ENCODE results near the gene ENTPD6.

ENTPD6 gene

GRCh38 chr20:25250508-25250907 is 55.0 kb downstream of the ENTPD6 start:
- Histone ChIP-seq H3K4me3 (ENCODE audit: low read length) (no peak overlapping the region), H3K36me3 (ENCODE audit: control insufficient read depth, low read length) (no peaks in the 10 kb centered on the region), H4K20me1 (ENCODE audit: control insufficient read depth, insufficient read depth, low read depth, low read length) (peaks cover 12% of the 10 kb centered on the region; the same call in 1 of the 2 replicates), H3K27me3 (ENCODE audit: control insufficient read depth, low read length) (0 out of 2 replicates have a peak, but pooled peaks cover 6% of the 10 kb centered on the region), H3K4me2 (ENCODE audit: low read length) (no peak overlapping the region), H3K4me1 (ENCODE audit: control insufficient read depth, low read length) (peaks cover 32% of the 10 kb centered on the region), H3K9me2 (replicated peaks; ENCODE audit: control insufficient read depth, low read length) (no peaks in the 10 kb centered on the region), H3K79me2 (ENCODE audit: control insufficient read depth, low read length) (peaks cover 59% of the 10 kb centered on the region), H3K9me3 (ENCODE audit: control insufficient read depth, insufficient read depth, low read length) (no peaks in the 10 kb centered on the region), H3F3A (ENCODE audit: control insufficient read depth, insufficient read depth) (0 out of 2 replicates have a peak, but pooled peaks cover 5% of the 10 kb centered on the region), H3K27ac (ENCODE audit: low read depth, low read length) (no peak overlapping the region)
- TF ChIP-seq EZH2phosphoT487 (IDR thresholded peaks at IDR 0.05; ENCODE audit: borderline replicate concordance, low read length) (no peak), CTCF (IDR thresholded peaks at IDR 0.05; ENCODE audit: low read depth, low read length, poor library complexity, severe bottlenecking) (no peak)

DNA sequence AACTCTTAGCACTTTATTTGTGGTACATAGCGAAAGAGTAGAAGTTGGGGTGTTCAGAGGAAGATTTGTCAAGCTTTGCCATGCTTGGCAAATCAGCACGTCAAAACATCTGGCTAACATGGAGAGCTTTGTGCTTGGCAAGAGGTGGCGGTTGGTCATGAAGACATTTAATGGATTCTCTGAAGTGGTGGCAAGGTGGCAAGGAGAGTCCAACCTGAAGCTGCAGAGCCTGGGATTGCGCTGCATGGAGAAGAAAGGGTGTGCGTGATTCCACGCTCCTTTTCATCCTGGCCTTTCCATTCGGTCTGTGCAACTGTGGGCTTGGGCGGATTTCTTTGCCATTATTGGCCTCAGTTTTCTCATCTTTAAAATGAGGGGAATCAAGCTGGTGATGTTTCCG is 55.5 kb downstream of the ENTPD6 start:
- Histone ChIP-seq H3K9me3 (ENCODE audit: control insufficient read depth, insufficient read depth, low read length) (no peaks in the 10 kb centered on the region), H3K79me2 (ENCODE audit: control insufficient read depth, low read length) (peaks cover 61% of the 10 kb centered on the region), H3K27me3 (ENCODE audit: control insufficient read depth, low read length) (0 out of 2 replicates have a peak, but pooled peaks cover 6% of the 10 kb centered on the region), H3F3A (ENCODE audit: control insufficient read depth, insufficient read depth) (0 out of 2 replicates have a peak, but pooled peaks cover 3% of the 10 kb centered on the region), H3K4me3 (ENCODE audit: low read length) (no peak overlapping the region), H3K4me2 (ENCODE audit: low read length) (no peak overlapping the region), H3K36me3 (ENCODE audit: control insufficient read depth, low read length) (no peaks in the 10 kb centered on the region), H3K4me1 (ENCODE audit: control insufficient read depth, low read length) (peaks cover 27% of the 10 kb centered on the region), H3K9me2 (replicated peaks; ENCODE audit: control insufficient read depth, low read length) (no peaks in the 10 kb centered on the region), H4K20me1 (ENCODE audit: control insufficient read depth, insufficient read depth, low read depth, low read length) (peaks cover 12% of the 10 kb centered on the region; the same call in 1 of the 2 replicates), H3K27ac (ENCODE audit: low read depth, low read length) (no peak overlapping the region)
- no peak for TF ChIP-seq CTCF (IDR thresholded peaks at IDR 0.05; ENCODE audit: low read depth, low read length, poor library complexity, severe bottlenecking)
- no peak for TF ChIP-seq EZH2phosphoT487 (IDR thresholded peaks at IDR 0.05; ENCODE audit: borderline replicate concordance, low read length)

GRCh38 chr20:25251558-25251957 is 56.0 kb downstream of the ENTPD6 start:
- H3K9me2 ChIP-seq (replicated peaks; ENCODE audit: control insufficient read depth, low read length) = no peaks in the 10 kb centered on the region
- 0 out of 2 replicates have a peak, but pooled peaks cover 3% of the 10 kb centered on the region for H3F3A ChIP-seq (ENCODE audit: control insufficient read depth, insufficient read depth)
- no peak overlapping the region for H3K4me2 ChIP-seq (ENCODE audit: low read length)
- no peak overlapping the region for H3K27ac ChIP-seq (ENCODE audit: low read depth, low read length)
- H3K79me2 ChIP-seq (ENCODE audit: control insufficient read depth, low read length) = peaks cover 62% of the 10 kb centered on the region
- no peak overlapping the region for H3K4me3 ChIP-seq (ENCODE audit: low read length)
- no peaks in the 10 kb centered on the region for H3K36me3 ChIP-seq (ENCODE audit: control insufficient read depth, low read length)
- H3K4me1 ChIP-seq (ENCODE audit: control insufficient read depth, low read length) = peaks cover 22% of the 10 kb centered on the region
- no peak for TF ChIP-seq CTCF (IDR thresholded peaks at IDR 0.05; ENCODE audit: low read depth, low read length, poor library complexity, severe bottlenecking)
- no peak for TF ChIP-seq EZH2phosphoT487 (IDR thresholded peaks at IDR 0.05; ENCODE audit: borderline replicate concordance, low read length)
- H3K9me3 ChIP-seq (ENCODE audit: control insufficient read depth, insufficient read depth, low read length) = no peaks in the 10 kb centered on the region
- H4K20me1 ChIP-seq (ENCODE audit: control insufficient read depth, insufficient read depth, low read depth, low read length) = peaks cover 12% of the 10 kb centered on the region; the same call in 1 of the 2 replicates
- 0 out of 2 replicates have a peak, but pooled peaks cover 6% of the 10 kb centered on the region for H3K27me3 ChIP-seq (ENCODE audit: control insufficient read depth, low read length)

Measured in DOHH2 (cell line).